Measurements from ENCODE around the gene BMP5.
"Not testable (repeated sequence)": the region's sequence is repeated elsewhere in the genome, so short reads cannot be mapped to it uniquely, and the experiment has no call there.

The BMP5 gene

DNA sequence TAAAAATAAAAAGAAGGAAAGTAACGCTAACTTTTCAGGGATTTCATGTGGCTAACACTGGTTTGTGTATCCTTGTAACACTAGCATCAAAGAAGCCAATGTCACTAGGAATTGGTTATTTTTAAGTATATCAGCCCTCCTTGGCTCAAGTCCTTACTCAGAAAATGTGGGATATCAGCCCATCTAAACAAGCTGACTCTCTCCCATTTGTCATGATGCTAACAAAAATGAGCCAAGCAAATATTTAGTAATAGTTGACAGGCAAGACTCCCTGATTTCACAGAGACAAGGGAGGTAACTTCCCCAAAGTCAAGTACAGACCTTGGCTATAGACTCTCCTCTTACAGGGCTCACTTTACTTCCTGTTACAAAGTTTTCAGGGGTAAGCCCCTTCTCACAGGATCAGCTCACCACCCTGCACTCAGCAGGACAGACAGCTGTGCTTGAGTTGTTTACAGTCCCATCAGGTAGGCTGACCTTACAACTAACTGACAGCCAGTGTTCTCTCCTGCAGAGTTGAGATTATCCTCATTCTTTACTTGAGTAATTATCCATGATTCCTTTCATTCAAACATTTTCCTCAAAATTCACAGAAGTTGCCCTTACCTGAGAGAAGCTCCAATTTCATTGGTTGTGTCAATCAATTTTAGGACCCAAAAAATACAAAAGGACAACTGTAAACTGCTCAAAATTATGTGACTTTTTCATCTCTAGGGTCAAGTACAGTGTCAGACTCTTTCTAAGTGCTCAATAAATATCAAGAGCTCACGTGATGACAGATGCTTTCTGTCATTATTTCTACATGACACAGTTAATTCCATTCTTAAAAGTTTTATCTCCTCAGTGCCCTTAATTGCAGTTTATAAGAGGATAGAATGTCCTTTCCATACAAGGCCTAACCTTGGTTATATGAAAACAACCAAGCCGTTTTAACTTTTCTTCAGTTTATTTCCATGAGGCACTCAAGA is 38.1 kb upstream of the BMP5 start:
- TF ChIP-seq, protein P1, sequence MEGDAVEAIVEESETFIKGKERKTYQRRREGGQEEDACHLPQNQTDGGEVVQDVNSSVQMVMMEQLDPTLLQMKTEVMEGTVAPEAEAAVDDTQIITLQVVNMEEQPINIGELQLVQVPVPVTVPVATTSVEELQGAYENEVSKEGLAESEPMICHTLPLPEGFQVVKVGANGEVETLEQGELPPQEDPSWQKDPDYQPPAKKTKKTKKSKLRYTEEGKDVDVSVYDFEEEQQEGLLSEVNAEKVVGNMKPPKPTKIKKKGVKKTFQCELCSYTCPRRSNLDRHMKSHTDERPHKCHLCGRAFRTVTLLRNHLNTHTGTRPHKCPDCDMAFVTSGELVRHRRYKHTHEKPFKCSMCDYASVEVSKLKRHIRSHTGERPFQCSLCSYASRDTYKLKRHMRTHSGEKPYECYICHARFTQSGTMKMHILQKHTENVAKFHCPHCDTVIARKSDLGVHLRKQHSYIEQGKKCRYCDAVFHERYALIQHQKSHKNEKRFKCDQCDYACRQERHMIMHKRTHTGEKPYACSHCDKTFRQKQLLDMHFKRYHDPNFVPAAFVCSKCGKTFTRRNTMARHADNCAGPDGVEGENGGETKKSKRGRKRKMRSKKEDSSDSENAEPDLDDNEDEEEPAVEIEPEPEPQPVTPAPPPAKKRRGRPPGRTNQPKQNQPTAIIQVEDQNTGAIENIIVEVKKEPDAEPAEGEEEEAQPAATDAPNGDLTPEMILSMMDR (IDR thresholded peaks at IDR 0.05; ENCODE audit: low read depth, low read length) = no peak
- no peak for DNase-seq (ENCODE audit: extremely low read depth, low read depth)

DNA sequence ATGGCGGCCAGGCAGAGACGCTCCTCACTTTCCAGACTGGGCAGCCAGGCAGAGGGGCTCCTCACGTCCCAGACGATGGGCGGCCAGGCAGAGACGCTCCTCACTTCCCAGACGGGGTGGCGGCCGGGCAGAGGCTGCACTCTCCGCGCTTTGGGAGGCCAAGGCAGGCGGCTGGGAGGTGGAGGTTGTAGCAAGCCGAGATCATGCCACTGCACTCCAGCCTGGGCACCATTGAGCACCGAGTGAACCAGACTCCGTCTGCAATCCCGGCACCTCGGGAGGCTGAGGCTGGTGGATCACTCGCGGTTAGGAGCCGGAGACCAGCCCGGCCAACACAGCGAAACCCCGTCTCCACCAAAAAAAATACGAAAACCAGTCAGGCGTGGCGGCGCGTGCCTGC is 35.1 kb upstream of the BMP5 start:
- not testable (repeated sequence) for DNase-seq (ENCODE audit: extremely low read depth, low read depth)

DNA sequence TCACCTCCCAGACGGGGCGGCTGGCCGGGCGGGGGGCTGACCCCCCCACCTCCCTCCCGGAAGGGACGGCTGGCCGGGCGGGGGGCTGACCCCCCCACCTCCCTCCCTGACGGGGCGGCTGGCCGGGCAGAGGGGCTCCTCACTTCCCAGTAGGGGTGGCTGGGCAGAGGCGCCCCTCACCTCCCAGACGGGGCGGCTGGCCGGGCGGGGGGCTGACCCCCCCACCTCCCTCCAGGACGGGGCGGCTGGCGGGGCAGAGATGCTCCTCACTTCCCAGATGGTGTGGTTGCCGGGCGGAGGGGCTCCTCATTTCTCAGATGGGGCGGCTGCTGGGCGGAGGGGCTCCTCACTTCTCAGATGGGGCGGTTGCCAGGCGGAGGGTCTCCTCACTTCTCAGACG is 34.5 kb upstream of the BMP5 start:
- not testable (repeated sequence) for DNase-seq (ENCODE audit: extremely low read depth, low read depth)

DNA sequence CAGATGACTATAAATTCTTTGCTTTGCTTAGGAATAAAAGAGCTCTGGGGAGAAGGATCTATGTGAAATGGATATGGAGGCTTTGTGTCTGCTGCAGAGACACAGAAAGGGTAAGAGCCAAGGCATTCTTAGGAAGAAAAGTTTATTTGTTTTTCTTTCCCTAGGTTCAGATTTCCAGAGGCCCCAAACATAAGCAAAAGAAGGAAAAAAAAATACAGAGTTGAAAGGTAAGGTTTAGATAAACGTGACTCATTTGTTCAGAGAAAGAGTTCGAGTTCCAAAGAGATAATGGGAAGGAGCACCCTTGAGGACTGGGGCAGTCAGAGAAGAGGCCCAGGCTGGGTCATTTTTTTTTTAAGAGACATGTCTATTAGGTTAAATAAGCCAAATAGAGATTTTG is 27.4 kb upstream of the BMP5 start:
- TF ChIP-seq, protein P1 (IDR thresholded peaks at IDR 0.05; ENCODE audit: low read depth, low read length) = no peak
- no peak for DNase-seq (ENCODE audit: extremely low read depth, low read depth)

DNA sequence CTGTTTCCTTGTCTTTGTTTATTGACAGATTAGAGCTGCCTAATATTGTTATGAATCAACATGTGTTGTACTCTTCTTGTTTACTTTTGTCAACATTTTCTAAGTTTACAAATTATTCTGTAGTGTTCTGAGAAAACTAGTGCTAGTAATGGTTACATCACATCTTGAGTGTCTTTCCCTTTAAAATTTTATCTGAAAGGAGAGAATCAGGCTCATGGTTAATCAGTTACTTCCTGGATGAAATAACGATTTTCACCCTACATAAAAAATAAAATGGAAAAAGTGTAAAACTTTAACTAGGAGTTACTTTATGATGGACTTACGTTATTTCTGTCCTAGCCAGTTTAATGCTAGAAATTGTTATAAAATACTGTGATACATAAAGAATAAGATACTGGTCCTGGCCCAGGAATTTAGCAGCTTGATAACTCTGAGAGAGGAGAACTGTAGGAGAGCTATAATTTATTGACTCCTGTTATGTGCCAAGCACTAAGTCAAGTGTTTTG is 26.4 kb upstream of the BMP5 start:
- DNase-seq (ENCODE audit: extremely low read depth, low read depth) = no peak
- TF ChIP-seq, protein P1 (IDR thresholded peaks at IDR 0.05; ENCODE audit: low read depth, low read length) = no peak

DNA sequence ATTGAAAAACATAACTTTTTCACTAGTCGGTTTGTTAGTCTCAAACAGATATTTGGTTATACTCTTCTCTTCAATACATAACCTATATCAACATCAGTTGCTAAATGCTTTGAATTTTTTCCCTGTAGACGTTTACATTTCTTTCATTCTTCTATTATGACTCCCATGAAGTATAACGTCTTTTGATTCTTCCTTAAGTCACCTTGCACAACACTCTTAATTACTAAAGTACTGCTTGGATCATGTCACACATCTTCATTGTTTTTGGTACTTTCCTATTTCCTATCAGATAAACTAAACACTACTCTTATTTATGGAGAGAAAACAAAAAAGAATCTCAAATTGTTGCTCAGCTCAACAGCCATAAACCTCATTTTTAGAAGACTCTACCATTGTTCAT is 23.0 kb upstream of the BMP5 start:
- DNase-seq (ENCODE audit: extremely low read depth, low read depth) = no peak
- TF ChIP-seq, protein P1 (IDR thresholded peaks at IDR 0.05; ENCODE audit: low read depth, low read length) = no peak

DNA sequence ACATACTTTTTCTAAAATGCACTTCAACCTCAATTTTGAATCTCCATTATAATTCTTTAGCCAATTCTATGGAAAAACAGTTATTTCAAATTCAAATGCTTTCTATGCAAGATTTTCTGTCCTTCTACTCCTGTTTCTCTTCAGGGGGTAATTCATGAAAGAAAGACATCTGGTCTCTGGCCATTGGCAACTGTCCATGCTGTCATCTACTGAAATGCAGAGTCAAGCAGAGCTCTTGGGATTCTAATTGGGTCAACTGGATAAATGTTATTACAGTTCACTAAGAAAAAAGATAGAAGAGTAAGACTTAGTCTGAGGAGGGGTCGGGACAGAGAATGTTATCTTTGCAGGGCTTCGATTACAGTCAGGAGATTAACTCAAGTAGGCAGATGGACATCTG is 22.0 kb upstream of the BMP5 start:
- DNase-seq (ENCODE audit: extremely low read depth, low read depth) = no peak
- TF ChIP-seq, protein P1 (IDR thresholded peaks at IDR 0.05; ENCODE audit: low read depth, low read length) = no peak

DNA sequence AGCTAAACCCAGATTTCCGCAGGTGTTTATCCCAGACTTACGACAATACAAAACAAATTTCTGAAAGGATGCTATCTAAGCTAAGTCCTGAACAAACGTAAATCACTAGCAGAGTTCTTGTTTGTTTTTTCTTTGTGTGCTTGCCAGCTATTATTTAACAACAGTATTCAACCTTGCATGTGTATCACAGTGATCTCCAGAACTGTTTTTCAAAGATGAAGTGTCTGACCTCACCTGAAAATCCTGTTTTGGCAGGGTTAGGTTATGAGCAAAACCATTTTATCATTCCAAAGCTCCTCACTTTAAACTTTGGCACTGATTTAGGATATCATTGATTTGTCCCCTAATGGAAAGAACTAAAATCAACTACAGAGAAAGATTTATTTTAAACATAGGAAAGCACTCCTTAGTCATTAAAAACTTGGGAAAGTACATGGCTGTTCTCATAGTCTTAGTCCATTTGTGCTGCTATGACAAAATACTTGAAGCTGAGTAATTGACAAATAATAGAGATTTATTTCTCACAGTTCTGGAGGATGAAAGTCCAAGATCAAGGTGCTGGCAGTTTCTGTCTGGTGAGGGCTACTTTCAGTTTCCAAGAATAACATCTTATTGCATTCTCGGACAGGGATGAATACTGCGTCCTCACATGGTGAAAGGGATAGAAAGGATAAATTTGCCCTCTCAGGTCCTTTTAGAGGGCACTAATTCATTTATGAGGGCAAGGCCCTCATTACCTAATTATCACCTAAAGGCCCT is 20.8 kb upstream of the BMP5 start:
- TF ChIP-seq, protein P1 (IDR thresholded peaks at IDR 0.05; ENCODE audit: low read depth, low read length) = no peak
- DNase-seq (ENCODE audit: extremely low read depth, low read depth) = no peak

Measured in AG09319 (cell line).